GM23338 (cell line): Measurements from ENCODE around the gene SYT7. TPM values are rescaled to one million over a fixed set of nuclear protein-coding genes. Genes with fewer than 3 reads are reported as not detected.

Source experiments
- ATAC-seq: fragments of 200-7000 bp; cut with Tn5 transposase; 3 replicates; pipeline ENCODE4 v1.9.1; 2020
- DNase-seq: peaks from one replicate; pipeline ENCODE4 v3.0.0-alpha.2; 2015; ENCODE audit warnings: low spot score
- H2AFZ ChIP-seq: fragments of 200-600 bp; sonication (generic); 2 replicates; pipeline ENCODE4 v1.8.0; 2016; ENCODE audit warnings: antibody characterized with exemption, mild to moderate bottlenecking, moderate library complexity
- H3F3A ChIP-seq: fragments of 200-600 bp; sonication (generic); replicated peaks from 2 replicates; pipeline ENCODE4 v1.8.0; 2017; ENCODE audit warnings: antibody characterized with exemption, mixed run types, low read depth
- H3K27ac ChIP-seq: fragments of 200-600 bp; sonication (generic); 2 replicates; pipeline ENCODE4 v1.6.1; 2016; ENCODE audit warnings: low read depth
- H3K27me3 ChIP-seq: fragments of 200-600 bp; sonication (generic); 2 replicates; pipeline ENCODE4 v1.8.0; 2016; ENCODE audit warnings: mild to moderate bottlenecking, mixed run types, moderate library complexity; ENCODE audit not compliant: insufficient read depth
- H3K36me3 ChIP-seq: fragments of 200-600 bp; sonication (generic); 2 replicates; pipeline ENCODE4 v1.8.0; 2016; ENCODE audit warnings: mild to moderate bottlenecking; ENCODE audit not compliant: insufficient read depth
- H3K4me1 ChIP-seq: fragments of 200-600 bp; sonication (generic); 2 replicates; pipeline ENCODE4 v1.8.0; 2016; ENCODE audit warnings: mild to moderate bottlenecking, moderate library complexity; ENCODE audit not compliant: insufficient read depth
- H3K4me2 ChIP-seq: fragments of 200-600 bp; sonication (generic); 2 replicates; pipeline ENCODE4 v1.7.1; 2017; ENCODE audit warnings: mixed run types
- H3K4me3 ChIP-seq: fragments of 200-600 bp; sonication (generic); 2 replicates; pipeline ENCODE4 v1.6.1; 2016; ENCODE audit warnings: mixed run types
- H3K79me2 ChIP-seq: fragments of 200-600 bp; sonication (generic); replicated peaks from 2 replicates; pipeline ENCODE4 v1.8.0; 2017; ENCODE audit warnings: mild to moderate bottlenecking; ENCODE audit not compliant: insufficient read depth
- H3K9me2 ChIP-seq: fragments of 200-600 bp; sonication (generic); 2 replicates; pipeline ENCODE4 v1.8.0; 2017; ENCODE audit not compliant: insufficient read depth
- H4K20me1 ChIP-seq: fragments of 200-600 bp; sonication (generic); replicated peaks from 2 replicates; pipeline ENCODE4 v1.8.0; 2017; ENCODE audit warnings: mild to moderate bottlenecking; ENCODE audit not compliant: insufficient read depth
- H3K27ac Mint-ChIP-seq: 2 replicates; pipeline ENCODE4 v1.8.0; 2020; ENCODE audit warnings: inconsistent platforms, mild to moderate bottlenecking, moderate library complexity, mixed read lengths
- H3K27me3 Mint-ChIP-seq: 3 replicates; pipeline ENCODE4 v1.8.0; 2022; ENCODE audit warnings: low read depth, mild to moderate bottlenecking, moderate library complexity, mixed read lengths, inconsistent platforms; ENCODE audit not compliant: insufficient read depth, poor library complexity
- H3K36me3 Mint-ChIP-seq: 3 replicates; pipeline ENCODE4 v1.8.0; 2021; ENCODE audit warnings: low read depth, mild to moderate bottlenecking, inconsistent platforms, moderate library complexity, mixed read lengths
- H3K4me1 Mint-ChIP-seq: 3 replicates; pipeline ENCODE4 v1.8.0; 2020; ENCODE audit warnings: mild to moderate bottlenecking, inconsistent platforms, mixed read lengths
- H3K4me3 Mint-ChIP-seq: 3 replicates; pipeline ENCODE4 v1.8.0; 2021; ENCODE audit warnings: moderate library complexity, mild to moderate bottlenecking, inconsistent platforms, mixed read lengths
- H3K9me3 Mint-ChIP-seq: 3 replicates; pipeline ENCODE4 v1.8.0; 2020; ENCODE audit warnings: moderate library complexity, mild to moderate bottlenecking, inconsistent platforms, mixed read lengths
- CTCF ChIP-seq, 2 experiments: fragments of 200-600 bp in 1 of 2; sonication (generic) in 1 of 2; conservative IDR thresholded peaks; 2 replicates each; pipeline versions ENCODE4 v1.5.1 to v1.6.1; 2016 to 2017; ENCODE audit warnings: antibody characterized with exemption in 2 of 2, low read depth in 2 of 2, mild to moderate bottlenecking in 2 of 2, moderate library complexity in 1 of 2
- EZH2phosphoT487 ChIP-seq: fragments of 200-600 bp; sonication (generic); IDR thresholded peaks from one replicate; pipeline ENCODE4 v1.8.1; 2018; ENCODE audit warnings: antibody characterized with exemption; ENCODE audit not compliant: unreplicated experiment
- JUNB ChIP-seq: IDR thresholded peaks from one replicate; pipeline ENCODE4 v1.6.1; 2016; ENCODE audit warnings: antibody characterized with exemption; ENCODE audit not compliant: unreplicated experiment
- POLR2AphosphoS5 ChIP-seq: IDR thresholded peaks from 2 replicates; pipeline ENCODE4 v1.6.1; 2016; ENCODE audit warnings: antibody characterized with exemption, low read depth
- ZNF114 ChIP-seq: fragments of 250-450 bp; sonication (Bioruptor Pico); IDR thresholded peaks from 2 replicates; pipeline ENCODE4 v1.5.0; 2020; ENCODE audit warnings: mild to moderate bottlenecking, moderate library complexity
- ZNF462 ChIP-seq: fragments of 250-450 bp; sonication (Bioruptor Pico); IDR thresholded peaks from 2 replicates; pipeline ENCODE4 v1.5.0; 2020; ENCODE audit warnings: mild to moderate bottlenecking, moderate library complexity
- polyA plus RNA-seq: library from polyadenylated mRNA; unstranded; fragments of >200 nt; fragmentation: Nextera tagmentation; extraction: Ambion mirVana; gene quantifications from 2 replicates; pipeline ENCODE4 v1.2.1, GENCODE V29; 2016
- total RNA-seq: library from RNA; depleted of rRNA; stranded (reverse); fragments of >200 nt; shearing (Covaris generic); gene quantifications from 2 replicates; pipeline ENCODE4 v1.2.3, GENCODE V29; 2014

The SYT7 gene
- total and polyA plus RNA-seq, 2 experiments from 2014 or later, result 1.6 to 10.3 TPM

- Histone ChIP-seq H3K9me2 (0 out of 2 replicates have a peak, but pooled peaks cover 4% of the 10 kb centered on the region), H3K36me3 (no peaks in the 10 kb centered on the region), H3K4me3 (no peak overlapping the region), H3F3A (0 out of 2 replicates have a peak, but pooled peaks cover 3% of the 10 kb centered on the region), H3K27me3 (no peaks in the 10 kb centered on the region), H3K27ac (no peak overlapping the region), H2AFZ (no peak overlapping the region), H3K79me2 (no peaks in the 10 kb centered on the region), H3K4me2 (no peak overlapping the region), H4K20me1 (no peaks in the 10 kb centered on the region), H3K4me1 (peaks cover 19% of the 10 kb centered on the region)
- TF ChIP-seq ZNF462 (CRISPR knock-in tag), result no peak
- no peak for TF ChIP-seq EZH2phosphoT487
- TF ChIP-seq ZNF114 (CRISPR knock-in tag), result no peak
- TF ChIP-seq JUNB, result no peak
- H3K36me3 Mint-ChIP-seq, result no peaks in the 10 kb centered on the region; the same call in 2 of the 3 replicates
- peaks cover 10% of the 10 kb centered on the region for H3K27me3 Mint-ChIP-seq
- no peak overlapping the region for H3K27ac Mint-ChIP-seq
- DNase-seq, result no peak
- H3K4me3 Mint-ChIP-seq, result no peak overlapping the region
- H3K4me1 Mint-ChIP-seq, result peaks cover 45% of the 10 kb centered on the region
- H3K9me3 Mint-ChIP-seq, result no peaks in the 10 kb centered on the region
- ATAC-seq, result no peak
These were observed 43.5 kb downstream of the SYT7 start for GRCh38 chr11:61537326-61537725.

- Mint-ChIP-seq H3K4me1 (peaks cover 42% of the 10 kb centered on the region), H3K9me3 (no peaks in the 10 kb centered on the region), H3K36me3 (no peaks in the 10 kb centered on the region; the same call in 2 of the 3 replicates), H3K4me3 (no peak overlapping the region), H3K27ac (no peak overlapping the region), H3K27me3 (peaks cover 13% of the 10 kb centered on the region)
- DNase-seq (no peak), ATAC-seq (peak; percentile 7; the same call in 1 of the 3 replicates)
- 0 out of 2 replicates have a peak, but pooled peaks cover 4% of the 10 kb centered on the region for H3K9me2 ChIP-seq
- no peaks in the 10 kb centered on the region for H3K27me3 ChIP-seq
- H3K36me3 ChIP-seq, result no peaks in the 10 kb centered on the region
- 0 out of 2 replicates have a peak, but pooled peaks cover 3% of the 10 kb centered on the region for H3F3A ChIP-seq
- H3K27ac ChIP-seq, result no peak overlapping the region
- H3K4me3 ChIP-seq, result no peak overlapping the region
- H4K20me1 ChIP-seq, result no peaks in the 10 kb centered on the region
- no peak for TF ChIP-seq POLR2AphosphoS5
- TF ChIP-seq CTCF (conservative IDR thresholded peaks at IDR 0.05; ENCODE audit: low read depth in 2 of 2), result peak in 1 of 2 experiments; percentile 16; a peak in 2 of 4 replicates
- no peak overlapping the region for H2AFZ ChIP-seq
- H3K79me2 ChIP-seq, result no peaks in the 10 kb centered on the region
- peaks cover 14% of the 10 kb centered on the region for H3K4me1 ChIP-seq
- no peak overlapping the region for H3K4me2 ChIP-seq
These were observed 44.1 kb downstream of the SYT7 start for GRCh38 chr11:61536676-61537270.
